ENCODE measurements around the gene LETM1. TPM values are rescaled to one million over a fixed set of nuclear protein-coding genes. Genes with fewer than 3 reads are reported as not detected.

Gene LETM1
- total RNA-seq, 2 donors from 2014 or later, result 45.7 to 52.4 TPM

DNA sequence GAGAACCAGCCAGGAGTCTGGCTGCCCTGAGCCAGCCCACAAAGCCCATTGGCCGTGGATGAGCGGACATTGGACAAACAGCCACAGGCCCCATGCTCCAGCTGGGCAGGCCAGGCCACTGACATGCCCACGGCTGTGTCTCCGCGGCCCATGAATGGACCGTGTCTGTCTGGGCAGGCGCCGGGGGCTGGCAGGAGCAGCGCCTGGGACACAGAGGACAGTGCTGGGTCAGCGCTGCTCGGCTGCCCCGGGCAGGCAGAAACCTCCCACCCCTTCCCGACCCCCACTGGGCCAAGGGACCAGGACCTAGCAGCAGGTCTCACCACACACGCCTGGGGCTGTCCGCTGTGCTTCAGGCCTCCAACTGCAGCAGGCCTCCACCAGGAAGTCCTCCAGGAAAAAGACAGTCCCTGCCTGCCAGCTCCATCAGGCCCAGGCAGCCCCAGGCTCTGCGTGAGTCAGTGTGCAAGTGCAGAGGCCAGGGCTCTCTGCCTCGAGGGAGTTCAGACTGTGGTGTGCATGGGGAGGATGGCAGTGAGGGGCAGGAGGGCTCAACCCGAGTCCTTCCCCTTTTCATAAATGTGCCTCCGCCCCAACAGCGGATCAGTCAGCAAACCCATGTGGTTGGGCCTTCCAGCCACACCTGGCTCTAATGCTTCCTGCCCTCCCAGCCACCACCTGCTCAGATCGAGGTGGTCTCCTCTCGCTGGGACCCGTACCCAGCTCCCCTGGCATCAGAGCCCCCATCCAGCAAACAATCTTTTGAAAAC lies 80.0 kb downstream of the LETM1 start:
- no peaks in the 10 kb centered on the region for H3K4me1 ChIP-seq (ENCODE audit: control insufficient read depth, insufficient read depth, low read length)
- H3K9ac ChIP-seq (ENCODE audit: extremely low read depth, low read length, poor library complexity, severe bottlenecking), result no peak overlapping the region
- H3K9me3 Mint-ChIP-seq, result no peaks in the 10 kb centered on the region
- peak overlapping the region; percentile 92 for H3K27ac ChIP-seq (ENCODE audit: low read depth, low read length)
- H3K4me3 Mint-ChIP-seq, result no peak overlapping the region
- H3K27me3 Mint-ChIP-seq (ENCODE audit: insufficient read depth), result no peaks in the 10 kb centered on the region
- peak; percentile 61 for DNase-seq
- no peaks in the 10 kb centered on the region for H3K9me3 ChIP-seq (ENCODE audit: control insufficient read depth, low read length)
- no peak overlapping the region for H3K27ac Mint-ChIP-seq
- TF ChIP-seq, protein P1, sequence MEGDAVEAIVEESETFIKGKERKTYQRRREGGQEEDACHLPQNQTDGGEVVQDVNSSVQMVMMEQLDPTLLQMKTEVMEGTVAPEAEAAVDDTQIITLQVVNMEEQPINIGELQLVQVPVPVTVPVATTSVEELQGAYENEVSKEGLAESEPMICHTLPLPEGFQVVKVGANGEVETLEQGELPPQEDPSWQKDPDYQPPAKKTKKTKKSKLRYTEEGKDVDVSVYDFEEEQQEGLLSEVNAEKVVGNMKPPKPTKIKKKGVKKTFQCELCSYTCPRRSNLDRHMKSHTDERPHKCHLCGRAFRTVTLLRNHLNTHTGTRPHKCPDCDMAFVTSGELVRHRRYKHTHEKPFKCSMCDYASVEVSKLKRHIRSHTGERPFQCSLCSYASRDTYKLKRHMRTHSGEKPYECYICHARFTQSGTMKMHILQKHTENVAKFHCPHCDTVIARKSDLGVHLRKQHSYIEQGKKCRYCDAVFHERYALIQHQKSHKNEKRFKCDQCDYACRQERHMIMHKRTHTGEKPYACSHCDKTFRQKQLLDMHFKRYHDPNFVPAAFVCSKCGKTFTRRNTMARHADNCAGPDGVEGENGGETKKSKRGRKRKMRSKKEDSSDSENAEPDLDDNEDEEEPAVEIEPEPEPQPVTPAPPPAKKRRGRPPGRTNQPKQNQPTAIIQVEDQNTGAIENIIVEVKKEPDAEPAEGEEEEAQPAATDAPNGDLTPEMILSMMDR (conservative IDR thresholded peaks at IDR 0.05), result no peak
- no peaks in the 10 kb centered on the region for H3K36me3 Mint-ChIP-seq (ENCODE audit: low read depth)
- no peaks in the 10 kb centered on the region for H3K27me3 ChIP-seq (ENCODE audit: control insufficient read depth, insufficient read depth, low read length, poor library complexity, severe bottlenecking)
- WGBS, 2 experiments (ENCODE audit: insufficient coverage in 1 of 2, insufficient read length in 1 of 2), result 73 to 86% methylated on average over 17 to 23 of the region's 23 CpGs
- no peak overlapping the region for H3K4me3 ChIP-seq (ENCODE audit: low read length)
- H3K4me1 Mint-ChIP-seq, result no peaks in the 10 kb centered on the region
- no peaks in the 10 kb centered on the region for H3K36me3 ChIP-seq (ENCODE audit: control insufficient read depth, insufficient read depth, low read length)

DNA sequence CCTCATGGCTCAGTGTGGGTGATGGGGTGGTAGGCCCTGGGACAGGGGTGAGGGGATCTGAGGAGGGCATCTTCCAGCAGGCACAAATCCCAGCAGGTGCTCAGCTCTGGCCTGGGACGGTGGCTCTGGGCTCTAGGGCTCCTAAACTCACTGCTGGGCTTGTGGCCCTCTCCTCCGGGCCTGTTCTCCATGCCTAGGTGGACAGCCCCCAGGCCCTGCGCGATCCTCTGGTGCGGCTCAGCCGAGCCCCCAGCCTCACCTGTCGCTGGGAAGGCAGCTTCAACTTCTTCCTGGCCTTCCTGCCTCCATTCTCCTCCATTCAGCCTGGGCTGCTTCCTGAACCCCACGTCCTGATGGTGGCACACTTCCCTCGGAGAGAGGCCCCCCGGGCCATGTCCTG lies 82.2 kb downstream of the LETM1 start:
- Histone ChIP-seq H3K36me3 (ENCODE audit: control insufficient read depth, insufficient read depth, low read length) (no peaks in the 10 kb centered on the region), H3K4me3 (ENCODE audit: low read length) (no peak overlapping the region), H3K9ac (ENCODE audit: extremely low read depth, low read length, poor library complexity, severe bottlenecking) (no peak overlapping the region), H3K27ac (ENCODE audit: low read depth, low read length) (no peak overlapping the region), H3K27me3 (ENCODE audit: control insufficient read depth, insufficient read depth, low read length, poor library complexity, severe bottlenecking) (no peaks in the 10 kb centered on the region), H3K9me3 (ENCODE audit: control insufficient read depth, low read length) (no peaks in the 10 kb centered on the region), H3K4me1 (ENCODE audit: control insufficient read depth, insufficient read depth, low read length) (no peaks in the 10 kb centered on the region)
- DNase-seq, result no peak
- H3K4me1 Mint-ChIP-seq, result no peaks in the 10 kb centered on the region
- 92 to 95% methylated on average over 6 to 10 of the region's 10 CpGs for WGBS, 2 experiments (ENCODE audit: insufficient coverage in 1 of 2, insufficient read length in 1 of 2)
- H3K36me3 Mint-ChIP-seq (ENCODE audit: low read depth), result no peaks in the 10 kb centered on the region
- TF ChIP-seq, protein P1 (conservative IDR thresholded peaks at IDR 0.05), result no peak
- H3K27ac Mint-ChIP-seq, result no peak overlapping the region
- no peaks in the 10 kb centered on the region for H3K9me3 Mint-ChIP-seq
- H3K4me3 Mint-ChIP-seq, result no peak overlapping the region
- H3K27me3 Mint-ChIP-seq (ENCODE audit: insufficient read depth), result peaks cover under 1% of the 10 kb centered on the region

DNA sequence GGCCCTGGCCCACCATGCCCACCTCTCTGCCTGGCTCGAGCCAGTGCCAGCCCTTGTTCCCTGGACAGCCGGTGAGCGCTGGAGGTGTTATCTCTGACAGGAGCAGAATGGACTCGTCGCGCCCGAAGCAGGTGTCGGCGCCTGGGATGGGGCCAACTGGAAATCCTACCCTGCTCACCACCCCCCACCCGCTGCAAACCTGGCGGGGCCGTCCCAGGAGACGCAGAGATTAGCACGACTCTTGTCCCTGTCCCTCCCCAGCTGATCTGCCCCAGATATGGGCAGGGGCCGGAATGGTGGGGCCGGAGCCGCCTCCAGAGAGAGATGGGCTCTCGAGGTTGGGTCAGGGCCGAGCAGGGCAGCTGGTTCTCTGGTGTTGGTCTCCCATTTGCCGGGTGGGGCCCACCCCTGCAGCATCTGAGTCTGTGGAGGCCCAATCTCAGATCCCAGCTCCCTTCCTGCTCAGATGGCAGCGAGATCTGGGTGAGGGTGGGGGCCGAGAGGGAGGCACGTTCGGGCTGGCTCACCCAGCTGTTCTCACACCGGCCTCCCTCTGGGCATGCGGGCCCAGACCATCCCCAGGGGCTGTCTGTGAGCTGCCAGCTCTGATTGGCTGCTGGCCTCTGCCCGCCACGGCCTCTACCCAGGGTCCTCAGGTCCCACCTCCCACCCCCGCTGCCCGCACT lies 83.0 kb downstream of the LETM1 start:
- TF ChIP-seq, protein P1 (conservative IDR thresholded peaks at IDR 0.05), result no peak
- H3K9me3 Mint-ChIP-seq, result no peaks in the 10 kb centered on the region
- H3K4me1 Mint-ChIP-seq, result peaks cover 4% of the 10 kb centered on the region
- no peak overlapping the region for H3K27ac Mint-ChIP-seq
- H3K4me3 Mint-ChIP-seq, result no peak overlapping the region
- Histone ChIP-seq H3K36me3 (ENCODE audit: control insufficient read depth, insufficient read depth, low read length) (no peaks in the 10 kb centered on the region), H3K4me1 (ENCODE audit: control insufficient read depth, insufficient read depth, low read length) (peaks cover 4% of the 10 kb centered on the region), H3K9me3 (ENCODE audit: control insufficient read depth, low read length) (no peaks in the 10 kb centered on the region), H3K27me3 (ENCODE audit: control insufficient read depth, insufficient read depth, low read length, poor library complexity, severe bottlenecking) (no peaks in the 10 kb centered on the region), H3K9ac (ENCODE audit: extremely low read depth, low read length, poor library complexity, severe bottlenecking) (no peak overlapping the region), H3K27ac (ENCODE audit: low read depth, low read length) (no peak overlapping the region), H3K4me3 (ENCODE audit: low read length) (no peak overlapping the region)
- no peaks in the 10 kb centered on the region for H3K36me3 Mint-ChIP-seq (ENCODE audit: low read depth)
- H3K27me3 Mint-ChIP-seq (ENCODE audit: insufficient read depth), result peaks cover 1% of the 10 kb centered on the region
- DNase-seq, result no peak
- WGBS, 2 experiments (ENCODE audit: insufficient coverage in 1 of 2, insufficient read length in 1 of 2), result 88 to 94% methylated on average over 21 to 30 of the region's 30 CpGs
